Heart left ventricle (tissue), 16 donors: ENCODE measurements around the gene PADI2. TPM values are rescaled to one million over a fixed set of nuclear protein-coding genes. Genes with fewer than 3 reads are reported as not detected.

Experiments used
- ATAC-seq, 4 donors: fragments of 200-7000 bp; cut with Tn5 transposase; one replicate each; pipeline ENCODE4 v1.9.1; 2020 to 2022; ENCODE audit warnings: moderate library complexity in 4 of 4, mild to moderate bottlenecking in 3 of 4, moderate number of reproducible peaks in 1 of 4
- DNase-seq, 5 donors: peaks; one replicate each; pipeline ENCODE4 v3.0.0-alpha.2; 2020
- H3K27ac ChIP-seq, 12 donors: fragments of 200-600 bp; sonication (generic) in 4 of 12; one replicate each; pipeline versions ENCODE4 v1.5.0 to v1.8.0; 2016 to 2022; ENCODE audit warnings: mild to moderate bottlenecking in 2 of 12
- H3K27me3 ChIP-seq, 9 donors: fragments of 200-600 bp; sonication (generic) in 2 of 9; one replicate each; pipeline versions ENCODE4 v1.5.1 to v1.8.0; 2016 to 2022; ENCODE audit warnings: mild to moderate bottlenecking in 3 of 9
- H3K36me3 ChIP-seq, 9 donors: fragments of 200-600 bp; sonication (generic) in 2 of 9; one replicate each; pipeline versions ENCODE4 v1.5.0 to v1.8.0; 2018 to 2022; ENCODE audit warnings: mild to moderate bottlenecking in 2 of 9
- H3K4me1 ChIP-seq, 12 donors: fragments of 200-600 bp; sonication (generic) in 4 of 12; one replicate each; pipeline versions ENCODE4 v1.5.0 to v1.8.0; 2016 to 2022; ENCODE audit warnings: mild to moderate bottlenecking in 3 of 12
- H3K4me3 ChIP-seq, 12 donors: fragments of 200-600 bp; sonication (generic) in 4 of 12; one replicate each; pipeline versions ENCODE4 v1.5.0 to v1.8.0; 2017 to 2022; ENCODE audit warnings: mild to moderate bottlenecking in 9 of 12, moderate library complexity in 4 of 12
- H3K9me3 ChIP-seq, 12 donors: fragments of 200-600 bp; sonication (generic) in 4 of 12; one replicate each; pipeline versions ENCODE4 v1.5.0 to v1.8.0; 2016 to 2022; ENCODE audit warnings: mild to moderate bottlenecking in 1 of 12
- POLR2A ChIP-seq, 2 donors: fragments of 450-650 bp; IDR thresholded peaks; one replicate each; pipeline ENCODE4 v1.6.1; 2017; ENCODE audit warnings: antibody characterized with exemption in 2 of 2, mild to moderate bottlenecking in 2 of 2, moderate library complexity in 2 of 2
- WGBS, 4 donors: extraction: QIAGEN DNeasy Blood & Tissue Kit in 2 of 4; methylation state at CpG; one replicate each; pipeline versions ENCODE4 v1.1.5 to v1.1.7; 2013 to 2018; 5-methylcytosine and 5-hydroxymethylcytosine counted together
- intact Hi-C, 10 donors: fragments of 100-400 bp; cut with DNase I; formaldehyde crosslinking; loops; one replicate each; pipeline versions ENCODE4 v1.11.1 to v1.14.2; 2022
- polyA plus RNA-seq, 2 donors: library from polyadenylated mRNA; stranded (reverse); fragments of 200-250 nt; gene quantifications; one replicate each; pipeline ENCODE4 v1.2.3, GENCODE V29; 2013
- total RNA-seq, 9 donors: library from RNA; depleted of rRNA in 2 of 9; stranded (reverse); fragments of >200 nt in 2 of 9; fragmentation: NEBNext Ultra II Directional in 3 of 9; extraction: Animal tissue kit (Norgen Biotek cat#: 25700) in 3 of 9; gene quantifications; one replicate each; pipeline versions ENCODE4 v1.1.0 to v1.2.4, GENCODE V29; 2016 to 2023
- TF ChIP-seq, protein P1 (sequence below), 12 donors: fragments of 200-600 bp; sonication (generic) in 4 of 12; IDR thresholded peaks; one replicate each; pipeline versions ENCODE4 v1.5.0 to v1.8.0; 2018 to 2022; ENCODE audit warnings: antibody characterized with exemption in 12 of 12, mild to moderate bottlenecking in 5 of 12
- donor health status: ischemic (EF 13 %, LVEDD 7.1; RV severe dilation, severe dysfunction).
- donor health status: healthy with polysubstance abuse.
- donor health status: DM: no; HTN: yes; CAD: no.
- donor health status: DM: no; HTN: no; CAD: no.
- donor health status: ischemic (EF 25% LVEDD 6.9; RV normal size, moderate dysfunction).
- donor health status: ischemic (EF 25% LVEDD 5.7; RV mildly dilated, moderate dysfunction).
- donor health status: healthy.
- donor health status: DM: yes; HTN: yes; CAD: no.
- donor health status: ischemic (EF 35%, LVEDD 5.7; RV mildly dilated, moderate dysfunction).
- donor health status: nonischemic (EF 11% LVEDD 7.7; RV severe dilation, severe dysfunction).
- donor health status: DM: yes; HTN: yes; CAD: no.
- donor health status: PGD.
- donor health status: ischemic (EF 29% LVEDD 5.4; RV normal size, mild dysfunction).
- donor health status: nonischemic (EF 23%, LVEDD 6.1; RV moderate dilation, normal function).

Gene PADI2
- total and polyA plus RNA-seq, 11 donors: 0.08 to 2.0 (median 0.49) TPM

DNA sequence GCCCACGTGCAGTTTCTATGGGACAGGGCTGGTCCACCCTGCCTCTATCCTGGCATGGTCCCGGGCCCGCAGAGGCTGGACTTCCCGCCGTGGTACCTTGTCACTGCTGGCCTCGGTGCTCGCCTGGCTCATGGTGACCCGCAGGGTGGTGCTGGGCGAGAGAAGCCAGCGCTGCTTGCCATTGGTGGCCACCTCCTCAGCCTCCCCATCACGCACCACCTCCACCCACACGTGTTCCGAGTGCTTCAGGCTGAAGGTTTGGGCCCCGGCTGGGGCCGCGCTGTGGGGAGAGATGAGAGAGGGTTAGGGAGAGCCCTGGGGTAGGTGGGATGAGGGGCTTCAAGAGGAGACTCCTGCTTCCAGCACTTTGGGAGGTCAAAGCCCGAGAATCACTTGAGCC is 14.5 kb downstream of the PADI2 start:
- intact Hi-C loops: no loop called here
- WGBS, 4 donors: 87 to 92% (median 90%) methylated on average over 5 to 17 of the region's 17 CpGs

DNA sequence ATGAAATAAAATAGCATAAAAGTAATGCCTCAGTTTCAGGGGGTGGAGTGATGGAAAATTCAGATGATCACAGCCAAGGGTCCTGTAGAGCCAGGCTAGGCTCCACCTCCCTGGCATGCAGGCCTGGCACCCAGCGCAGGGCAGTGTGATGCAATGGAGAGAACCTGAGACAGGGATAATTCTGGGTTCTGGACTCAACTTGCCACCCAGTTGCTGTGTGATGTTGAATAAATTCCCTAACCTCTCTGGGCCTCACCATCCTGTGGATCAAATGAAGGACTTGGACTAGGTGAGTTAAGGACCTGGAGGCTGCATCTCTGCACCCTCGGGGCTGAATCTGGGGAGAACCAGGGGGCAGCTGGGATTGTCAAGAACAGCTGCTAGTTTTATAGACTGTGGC is 17.0 kb downstream of the PADI2 start:
- Histone ChIP-seq H3K27ac (no peak overlapping the region), H3K4me3 (no peak overlapping the region), H3K36me3 (no peaks in the 10 kb centered on the region), H3K27me3 (peaks cover 0 to under 1% (median 0%) of the 10 kb centered on the region in 9 donors), H3K9me3 (no peaks in the 10 kb centered on the region), H3K4me1 (peaks cover 0 to 13% (median 0%) of the 10 kb centered on the region in 12 donors)
- DNase-seq (no peak), ATAC-seq (no peak)
- 78 to 84% (median 79%) methylated on average over 2 of the region's 2 CpGs for WGBS, 4 donors
- intact Hi-C loops: no loop called here
- TF ChIP-seq POLR2A (IDR thresholded peaks at IDR 0.05): no peak
- TF ChIP-seq, protein P1, sequence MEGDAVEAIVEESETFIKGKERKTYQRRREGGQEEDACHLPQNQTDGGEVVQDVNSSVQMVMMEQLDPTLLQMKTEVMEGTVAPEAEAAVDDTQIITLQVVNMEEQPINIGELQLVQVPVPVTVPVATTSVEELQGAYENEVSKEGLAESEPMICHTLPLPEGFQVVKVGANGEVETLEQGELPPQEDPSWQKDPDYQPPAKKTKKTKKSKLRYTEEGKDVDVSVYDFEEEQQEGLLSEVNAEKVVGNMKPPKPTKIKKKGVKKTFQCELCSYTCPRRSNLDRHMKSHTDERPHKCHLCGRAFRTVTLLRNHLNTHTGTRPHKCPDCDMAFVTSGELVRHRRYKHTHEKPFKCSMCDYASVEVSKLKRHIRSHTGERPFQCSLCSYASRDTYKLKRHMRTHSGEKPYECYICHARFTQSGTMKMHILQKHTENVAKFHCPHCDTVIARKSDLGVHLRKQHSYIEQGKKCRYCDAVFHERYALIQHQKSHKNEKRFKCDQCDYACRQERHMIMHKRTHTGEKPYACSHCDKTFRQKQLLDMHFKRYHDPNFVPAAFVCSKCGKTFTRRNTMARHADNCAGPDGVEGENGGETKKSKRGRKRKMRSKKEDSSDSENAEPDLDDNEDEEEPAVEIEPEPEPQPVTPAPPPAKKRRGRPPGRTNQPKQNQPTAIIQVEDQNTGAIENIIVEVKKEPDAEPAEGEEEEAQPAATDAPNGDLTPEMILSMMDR (IDR thresholded peaks at IDR 0.05): no peak

More for the DNA sequence above, 14.5 kb downstream of the PADI2 start:
- Histone ChIP-seq H3K36me3 (no peaks in the 10 kb centered on the region), H3K4me3 (no peak overlapping the region), H3K9me3 (no peaks in the 10 kb centered on the region), H3K27ac (no peak overlapping the region), H3K27me3 (peaks cover 0 to 4% (median 0%) of the 10 kb centered on the region in 9 donors), H3K4me1 (no peaks in the 10 kb centered on the region)
- no peak for DNase-seq
- no peak for ATAC-seq
- no peak for TF ChIP-seq POLR2A (IDR thresholded peaks at IDR 0.05)
- TF ChIP-seq, protein P1 (IDR thresholded peaks at IDR 0.05): no peak

DNA sequence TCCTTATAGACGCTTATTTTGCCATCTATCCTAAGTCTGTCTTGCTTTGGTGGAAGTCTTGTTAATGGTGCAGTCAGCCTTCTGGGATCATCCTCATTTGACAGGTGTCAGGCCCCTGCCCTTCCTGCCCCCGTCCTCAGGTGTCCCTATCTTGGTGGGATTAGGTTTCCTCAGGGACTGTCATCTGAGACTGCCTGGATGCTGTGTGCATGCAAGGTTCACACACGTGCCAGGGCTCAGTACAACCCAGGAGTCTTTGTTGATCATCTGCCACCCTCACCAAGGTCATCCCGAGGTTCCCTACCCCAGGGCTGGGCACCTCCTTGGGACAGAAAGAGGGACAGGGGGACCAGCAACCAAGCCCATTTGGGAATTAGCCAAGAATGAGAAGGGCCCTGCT is 18.0 kb downstream of the PADI2 start:
- WGBS, 4 donors: 62 to 78% (median 70%) methylated on average over 4 of the region's 4 CpGs
- no peak for DNase-seq
- Histone ChIP-seq H3K27ac (no peak overlapping the region), H3K4me1 (peaks cover 0 to 13% (median 0%) of the 10 kb centered on the region in 12 donors), H3K27me3 (no peaks in the 10 kb centered on the region), H3K9me3 (no peaks in the 10 kb centered on the region), H3K4me3 (no peak overlapping the region), H3K36me3 (no peaks in the 10 kb centered on the region)
- ATAC-seq: no peak
- TF ChIP-seq, protein P1 (IDR thresholded peaks at IDR 0.05): no peak
- TF ChIP-seq POLR2A (IDR thresholded peaks at IDR 0.05): no peak
- intact Hi-C loops: no loop called here

DNA sequence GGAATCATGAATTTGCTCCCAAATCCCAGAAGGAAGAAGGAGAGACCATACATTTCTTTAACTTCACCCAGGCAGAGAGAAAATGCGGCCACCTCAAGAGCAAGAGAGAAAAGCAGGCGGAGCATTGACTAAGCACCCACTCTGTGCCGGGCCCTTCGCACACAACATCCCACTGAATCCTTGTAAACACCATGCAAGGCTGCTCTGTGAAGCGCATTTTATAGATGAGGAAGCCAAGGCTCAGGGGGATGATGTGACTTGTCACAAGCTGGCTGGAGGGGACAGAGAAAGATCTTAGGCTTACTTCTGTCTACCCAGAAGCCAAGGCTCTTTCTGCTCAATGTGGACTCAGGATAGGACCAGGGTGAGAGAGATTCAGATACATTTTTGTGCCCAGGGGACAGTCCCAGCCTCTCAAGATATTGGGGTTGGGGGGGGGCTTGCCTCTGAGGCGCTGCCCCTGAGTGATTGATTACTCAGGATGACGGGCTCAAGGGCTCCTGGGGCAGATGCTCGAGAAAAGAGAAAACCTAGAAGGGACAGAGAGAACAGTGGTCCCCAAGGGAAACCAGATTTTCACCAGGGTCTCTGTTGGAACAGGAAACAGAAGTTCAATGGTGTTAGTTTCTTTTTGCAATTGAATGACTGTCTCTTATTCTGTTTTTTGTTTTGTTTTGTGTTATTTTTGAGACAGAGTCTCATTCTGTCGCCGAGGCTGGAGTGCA is 19.5 kb downstream of the PADI2 start:
- intact Hi-C loops: no loop called here
- Histone ChIP-seq H3K36me3 (no peaks in the 10 kb centered on the region), H3K27ac (no peak overlapping the region), H3K27me3 (no peaks in the 10 kb centered on the region), H3K9me3 (no peaks in the 10 kb centered on the region), H3K4me1 (peaks cover 0 to 13% (median 0%) of the 10 kb centered on the region in 12 donors), H3K4me3 (no peak overlapping the region)
- ATAC-seq (no peak), DNase-seq (no peak)
- 74 to 81% (median 78%) methylated on average over 10 of the region's 10 CpGs for WGBS, 4 donors
- TF ChIP-seq, protein P1 (IDR thresholded peaks at IDR 0.05): no peak
- no peak for TF ChIP-seq POLR2A (IDR thresholded peaks at IDR 0.05)
